ENCODE measurements around the gene PDCD11. TPM values are rescaled to one million over a fixed set of nuclear protein-coding genes. Genes with fewer than 3 reads are reported as not detected.
A peak's percentile ranks its signal among the peaks of the same experiment; 100 is the strongest.
"Not testable (repeated sequence)": the region's sequence is repeated elsewhere in the genome, so short reads cannot be mapped to it uniquely, and the experiment has no call there.

Gene PDCD11
- 45.6 and 51.4 TPM in 2 replicates for total RNA-seq (2014; rRNA removed; shearing (Covaris generic))
- polyA plus RNA-seq (2014; cell fraction: nucleus; rRNA removed): 40.8 and 53.3 TPM in 2 replicates

GRCh38 chr10:103396067-103396788 is at the start of gene PDCD11, which contains the start of gene ATP5MK:
TSS of gene PDCD11 (plus strand) at chr10:103396626. CDS start at chr10:103398427, 1,801 bp downstream.
TSS of gene ATP5MK (minus strand) at chr10:103396475. CDS start at chr10:103392457, 4,018 bp downstream.
- peak; percentile 98 for DNase-seq (ENCODE audit: extremely low read depth, low read depth)

- no peak for DNase-seq (ENCODE audit: extremely low read depth, low read depth)
Observed at GRCh38 chr10:103350175-103350516, 46.3 kb upstream of the PDCD11 start.

GRCh38 chr10:103350517-103351260 is 45.7 kb upstream of the PDCD11 start, which contains the start of gene PCGF6:
TSS of gene PCGF6 (minus strand) at chr10:103351140. CDS start at chr10:103351066, 74 bp downstream.
- peak; percentile 73 for DNase-seq (ENCODE audit: extremely low read depth, low read depth)

GRCh38 chr10:103353281-103353680 is 43.1 kb upstream of the PDCD11 start:
- DNase-seq (ENCODE audit: extremely low read depth, low read depth): no peak

- not testable (repeated sequence) for DNase-seq (ENCODE audit: extremely low read depth, low read depth)
Observed at GRCh38 chr10:103354567-103354966, 41.9 kb upstream of the PDCD11 start.

GRCh38 chr10:103355906-103356599 is 40.4 kb upstream of the PDCD11 start:
- DNase-seq (ENCODE audit: extremely low read depth, low read depth): no peak

- DNase-seq (ENCODE audit: extremely low read depth, low read depth): not testable (repeated sequence)
Observed at GRCh38 chr10:103359493-103359892, 36.9 kb upstream of the PDCD11 start.

- not testable (repeated sequence) for DNase-seq (ENCODE audit: extremely low read depth, low read depth)
Observed at GRCh38 chr10:103360791-103361190, 35.6 kb upstream of the PDCD11 start.

GRCh38 chr10:103367379-103367781 is 29.0 kb upstream of the PDCD11 start:
- no peak for DNase-seq (ENCODE audit: extremely low read depth, low read depth)

- DNase-seq (ENCODE audit: extremely low read depth, low read depth): peak; percentile 97
Observed at GRCh38 chr10:103367782-103368518, 28.5 kb upstream of the PDCD11 start, which contains the start of gene TAF5. TSS of gene TAF5 (plus strand) at chr10:103367976. CDS start at chr10:103367990, 14 bp downstream.

- no peak for DNase-seq (ENCODE audit: extremely low read depth, low read depth)
Observed at GRCh38 chr10:103373544-103373943, 22.9 kb upstream of the PDCD11 start.

- DNase-seq (ENCODE audit: extremely low read depth, low read depth): no peak
Observed at GRCh38 chr10:103374263-103374662, 22.2 kb upstream of the PDCD11 start.

- no peak for DNase-seq (ENCODE audit: extremely low read depth, low read depth)
Observed at GRCh38 chr10:103382769-103383168, 13.7 kb upstream of the PDCD11 start.

- DNase-seq (ENCODE audit: extremely low read depth, low read depth): no peak
Observed at GRCh38 chr10:103394180-103394579, 2.2 kb upstream of the PDCD11 start.

- DNase-seq (ENCODE audit: extremely low read depth, low read depth): no peak
Observed at GRCh38 chr10:103395754-103396066, 716 bp upstream of the PDCD11 start.

GRCh38 chr10:103396789-103397087 is 312 bp downstream of the PDCD11 start:
- DNase-seq (ENCODE audit: extremely low read depth, low read depth): no peak

GRCh38 chr10:103397191-103397825 is 882 bp downstream of the PDCD11 start:
- no peak for DNase-seq (ENCODE audit: extremely low read depth, low read depth)

GRCh38 chr10:103413564-103413963 is 17.1 kb downstream of the PDCD11 start:
- no peak for DNase-seq (ENCODE audit: extremely low read depth, low read depth)

- DNase-seq (ENCODE audit: extremely low read depth, low read depth): no peak
Observed at GRCh38 chr10:103415581-103415980, 19.2 kb downstream of the PDCD11 start.

Measured in NCI-H460 (cell line).